K562 (cell line): Measurements from ENCODE around the gene POC1B. TPM values are rescaled to one million over a fixed set of nuclear protein-coding genes. Genes with fewer than 3 reads are reported as not detected.

Experiments used
- ATAC-seq: fragments of 200-7000 bp; cut with Tn5 transposase; 3 replicates; pipeline ENCODE4 v1.9.1; 2020; ENCODE audit warnings: moderate library complexity
- BruUV-seq: library from RNA; stranded (reverse); fragments of 400-500 nt; replicated peaks from 2 replicates; lab custom pipeline; 2021; lab: Mats Ljungman, UMichigan
- CTCF ChIA-PET: fragments of 300-600 bp; formaldehyde crosslinking; extraction: SDS; loops from one replicate; lab custom pipeline; 2021; ENCODE audit warnings: low intra/inter-chr PET ratio; lab: Yijun Ruan, JAX
- POLR2A ChIA-PET: fragments of 300-600, 350-650 bp; sonication (Branson Sonifier 250); formaldehyde crosslinking; extraction: SDS; loops from one replicate; lab custom pipeline; 2021; ENCODE audit warnings: antibody characterized with exemption, inconsistent platforms; lab: Yijun Ruan, JAX
- DNase-seq, 4 experiments: peaks; one replicate each; pipeline versions ENCODE4 v3.0.0 to v3.0.0-alpha.2; 2011 to 2018; ENCODE audit warnings: low spot score in 3 of 4, mixed read lengths in 3 of 4; ENCODE audit errors: extremely low read depth in 1 of 4
- FAIRE-seq: peaks from 2 replicates; lab custom pipeline; 2011; peaks lifted over from hg19 to GRCh38; lab: Jason Lieb, UNC
- H2AFZ ChIP-seq: 2 replicates; pipeline ENCODE4 v1.6.0; 2011; ENCODE audit warnings: low read depth, low read length, control low read depth, inconsistent platforms
- H3K27ac ChIP-seq: fragments of 200-600 bp; 3 replicates; pipeline ENCODE4 v1.8.0; 2011; ENCODE audit warnings: low read depth, mild to moderate bottlenecking, control low read depth, inconsistent platforms, low read length, moderate library complexity, mixed read lengths; ENCODE audit errors: extremely low read depth
- H3K27me3 ChIP-seq, 2 experiments: fragments of 300-600 bp in 1 of 2; 2 replicates in 1 of 2; 3 replicates in 1 of 2; pipeline versions ENCODE4 v1.6.0 to v1.8.0; 2011; ENCODE audit warnings: inconsistent platforms in 2 of 2, low read length in 2 of 2, mild to moderate bottlenecking in 1 of 2, mixed read lengths in 1 of 2, moderate library complexity in 1 of 2; ENCODE audit not compliant: control insufficient read depth in 2 of 2, insufficient read depth in 2 of 2
- H3K36me3 ChIP-seq: fragments of 300-600 bp; 3 replicates; pipeline ENCODE4 v1.8.0; 2011; ENCODE audit warnings: mild to moderate bottlenecking, low read length, inconsistent platforms; ENCODE audit not compliant: control insufficient read depth, insufficient read depth
- H3K4me1 ChIP-seq, 2 experiments: fragments of 200-600 bp in 1 of 2; replicated peaks in 1 of 2; 2 replicates in 1 of 2; 3 replicates in 1 of 2; pipeline versions ENCODE4 v1.5.1 to v1.8.0; 2011; ENCODE audit warnings: inconsistent platforms in 2 of 2, low read length in 2 of 2, mild to moderate bottlenecking in 1 of 2, mixed read lengths in 1 of 2, moderate library complexity in 1 of 2; ENCODE audit not compliant: control insufficient read depth in 2 of 2, insufficient read depth in 2 of 2
- H3K4me2 ChIP-seq: 2 replicates; pipeline ENCODE4 v1.6.1; 2011; ENCODE audit warnings: low read length, control low read depth, inconsistent platforms, mixed read lengths; ENCODE audit not compliant: insufficient read depth
- H3K4me3 ChIP-seq: fragments of 200-600 bp; sonication (generic), shearing (Covaris generic); 2 replicates; pipeline ENCODE4 v1.5.1; 2016; ENCODE audit warnings: control low read depth, inconsistent platforms
- H3K79me2 ChIP-seq: fragments of 200-600 bp; 3 replicates; pipeline ENCODE4 v1.8.0; 2011; ENCODE audit warnings: low read length, inconsistent platforms; ENCODE audit not compliant: control insufficient read depth, insufficient read depth
- H3K9ac ChIP-seq, 2 experiments: 2 replicates each; pipeline versions ENCODE4 v1.6.0 to v1.6.1; 2011; ENCODE audit warnings: low read depth in 2 of 2, low read length in 2 of 2, control low read depth in 1 of 2, inconsistent platforms in 1 of 2, mild to moderate bottlenecking in 1 of 2, mixed read lengths in 1 of 2; ENCODE audit not compliant: insufficient read depth in 1 of 2
- H3K9me1 ChIP-seq: one replicate; pipeline ENCODE4 v1.6.0; 2011; ENCODE audit warnings: inconsistent platforms, mild to moderate bottlenecking, low read length, moderate library complexity; ENCODE audit not compliant: control insufficient read depth, insufficient read depth
- H3K9me3 ChIP-seq: replicated peaks from 2 replicates; pipeline ENCODE4 v1.5.1; 2011; ENCODE audit warnings: low read depth, low read length, inconsistent platforms; ENCODE audit not compliant: control insufficient read depth, insufficient read depth
- H4K20me1 ChIP-seq: replicated peaks from 2 replicates; pipeline ENCODE4 v1.6.1; 2011; ENCODE audit warnings: low read length, inconsistent platforms, mixed read lengths; ENCODE audit not compliant: control insufficient read depth, insufficient read depth
- CBFA2T3 ChIP-seq: fragments of 450-650 bp; IDR thresholded peaks from 2 replicates; pipeline ENCODE4 v1.6.1; 2017
- CBX3 ChIP-seq, 2 experiments: IDR thresholded peaks; 1 replicate in 1 of 2; 2 replicates in 1 of 2; pipeline ENCODE4 v1.6.1; 2012; ENCODE audit warnings: inconsistent platforms in 2 of 2, low read length in 2 of 2, borderline replicate concordance in 1 of 2, control low read depth in 1 of 2
- ESRRA ChIP-seq: fragments of 450-650 bp; IDR thresholded peaks from 2 replicates; pipeline ENCODE4 v1.6.1; 2014; ENCODE audit warnings: low read depth, mild to moderate bottlenecking, moderate library complexity, borderline replicate concordance
- EZH2 ChIP-seq: IDR thresholded peaks from 2 replicates; pipeline ENCODE4 v1.6.1; 2012; ENCODE audit warnings: low read depth, mild to moderate bottlenecking, inconsistent platforms, low read length, borderline replicate concordance
- HLTF ChIP-seq: fragments of 450-650 bp; IDR thresholded peaks from 2 replicates; pipeline ENCODE4 v1.6.1; 2016
- KHSRP ChIP-seq: fragments of 450-650 bp; IDR thresholded peaks from 2 replicates; pipeline ENCODE4 v1.6.1; 2017
- NFRKB ChIP-seq: fragments of 450-650 bp; IDR thresholded peaks from 2 replicates; pipeline ENCODE4 v1.6.1; 2016; ENCODE audit warnings: low read depth
- PTTG1 ChIP-seq: fragments of 450-650 bp; IDR thresholded peaks from 2 replicates; pipeline ENCODE4 v1.6.1; 2016; ENCODE audit warnings: low read depth, mild to moderate bottlenecking, missing genetic modification characterization, missing compliant biosample characterization
- RBBP5 ChIP-seq: fragments of 200-600 bp; sonication (generic); IDR thresholded peaks from 2 replicates; pipeline ENCODE4 v1.6.1; 2012; ENCODE audit warnings: borderline replicate concordance, mild to moderate bottlenecking, low read length, control low read depth, inconsistent platforms; ENCODE audit not compliant: insufficient read depth, poor library complexity, severe bottlenecking
- ZFX ChIP-seq: sonication (generic); formaldehyde crosslinking; IDR thresholded peaks from 2 replicates; pipeline ENCODE4 v1.8.0; 2022; ENCODE audit warnings: mild to moderate bottlenecking, missing genetic modification reagents, moderate library complexity
- ZKSCAN8 ChIP-seq: fragments of 200-800 bp; sonication (Bioruptor generic); IDR thresholded peaks from 2 replicates; pipeline ENCODE4 v1.6.1; 2016; ENCODE audit warnings: missing genetic modification characterization, missing compliant biosample characterization
- ZNF511 ChIP-seq: sonication (generic); formaldehyde crosslinking; IDR thresholded peaks from 2 replicates; pipeline ENCODE4 v1.8.0; 2022; ENCODE audit warnings: mild to moderate bottlenecking, missing genetic modification reagents
- WGBS: fragments of 100-300 bp; shearing (Covaris generic); methylation state at CpG from one replicate; pipeline ENCODE4 v1.1.6; 2016; ENCODE audit warnings: low coverage, mixed read lengths; ENCODE audit not compliant: insufficient coverage; ENCODE audit errors: missing lambda C conversion rate; 5-methylcytosine and 5-hydroxymethylcytosine counted together
- in situ Hi-C: fragments of 300-500 bp; cut with MboI; formaldehyde crosslinking; loops from 4 replicates; pipeline ENCODE4 v1.15.0; 2018; ENCODE audit warnings: inconsistent platforms, mixed read lengths
- intact Hi-C: fragments of 100-400 bp; cut with micrococcal nuclease; formaldehyde crosslinking; loops from 2 replicates; pipeline ENCODE4 v1.14.2; 2022
- polyA plus RNA-seq, 8 experiments: library from polyadenylated mRNA; depleted of rRNA in 4 of 8; stranded (reverse) in 5 of 8; unstranded in 3 of 8; fragments of >200 nt; fragmentation: Nextera tagmentation in 2 of 8; fragmentation: Illumina TruSeq in 1 of 8; extraction: Ambion mirVana in 2 of 8; extraction: Trizol in 1 of 8; gene quantifications; 2 replicates each; pipeline versions ENCODE4 v1.2.1 to v1.2.3, GENCODE V29; 2011 to 2014; ENCODE audit warnings: inconsistent platforms in 1 of 8, missing spikeins in 1 of 8
- total RNA-seq, 7 experiments: library from RNA; depleted of rRNA in 6 of 7; stranded (reverse); fragments of >200 nt in 6 of 7; fragmentation: Illumina TruSeq in 2 of 7; extraction: Trizol in 2 of 7; gene quantifications; 2 replicates each; pipeline versions ENCODE4 v1.2.1 to v1.2.3, GENCODE V29; 2011 to 2021; ENCODE audit warnings: low replicate concordance in 1 of 7
- TF ChIP-seq, protein P1 (sequence below): fragments of 450-650 bp; IDR thresholded peaks from 2 replicates; pipeline ENCODE4 v1.7.0; 2016; ENCODE audit warnings: borderline replicate concordance
- TF ChIP-seq, protein P2 (sequence below): fragments of 450-650 bp; formaldehyde crosslinking; conservative IDR thresholded peaks from 2 replicates; pipeline ENCODE4 v1.4.0; 2022; ENCODE audit warnings: mild to moderate bottlenecking, missing genetic modification characterization

POC1B gene
- total and polyA plus RNA-seq, 9 of the 15 experiments (the other 6 are each of a cell fraction or from before 2014, with no cell fraction given), result 4.5 to 16.1 (median 10.4) TPM

DNA sequence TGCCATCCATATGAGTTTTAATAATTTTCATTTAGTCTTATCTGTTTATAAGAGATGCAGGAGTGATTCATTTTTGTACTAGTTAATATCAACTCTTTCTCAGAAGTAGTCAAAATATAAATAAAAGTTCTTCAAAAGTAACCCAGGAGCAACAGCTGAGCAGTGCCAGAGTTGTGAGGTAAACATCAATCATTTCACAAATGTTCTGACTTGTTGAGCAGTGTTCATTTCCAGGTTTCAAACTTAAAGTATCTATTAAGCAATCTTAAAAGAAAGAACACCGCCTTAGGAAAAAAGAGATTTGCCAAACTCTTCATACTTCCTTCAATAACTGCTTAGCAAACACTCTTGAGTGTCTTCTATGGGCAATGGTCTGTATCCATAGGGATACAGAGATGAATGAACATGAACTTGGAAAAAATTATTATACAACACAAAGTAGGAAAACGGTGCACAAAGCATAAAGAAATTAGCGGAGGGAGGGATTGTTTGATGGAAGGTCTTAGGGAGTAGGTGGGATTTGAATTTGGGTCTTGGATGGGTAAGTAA, 41.9 kb upstream of the POC1B start:
- H3K9ac ChIP-seq, result no peak overlapping the region
- H3K4me3 ChIP-seq, result no peak overlapping the region
- ChIA-PET CTCF (no interaction called here), POLR2A (no interaction called here)
- H2AFZ ChIP-seq, result no peak overlapping the region
- in situ Hi-C loops, result no loop called here
- BruUV-seq, result no TSS peak
- no peak for ATAC-seq
- TF ChIP-seq ZNF511 (CRISPR knock-in tag) (no peak), ESRRA (no peak), CBX3 (IDR thresholded peaks at IDR 0.05; ENCODE audit: borderline replicate concordance in 1 of 2, low read length in 2 of 2) (no peak), KHSRP (no peak), CBFA2T3 (no peak), EZH2 (no peak), HLTF (no peak), ZFX (no peak), PTTG1 (tag) (no peak), RBBP5 (no peak), ZKSCAN8 (no peak), NFRKB (no peak)
- TF ChIP-seq, protein P1, sequence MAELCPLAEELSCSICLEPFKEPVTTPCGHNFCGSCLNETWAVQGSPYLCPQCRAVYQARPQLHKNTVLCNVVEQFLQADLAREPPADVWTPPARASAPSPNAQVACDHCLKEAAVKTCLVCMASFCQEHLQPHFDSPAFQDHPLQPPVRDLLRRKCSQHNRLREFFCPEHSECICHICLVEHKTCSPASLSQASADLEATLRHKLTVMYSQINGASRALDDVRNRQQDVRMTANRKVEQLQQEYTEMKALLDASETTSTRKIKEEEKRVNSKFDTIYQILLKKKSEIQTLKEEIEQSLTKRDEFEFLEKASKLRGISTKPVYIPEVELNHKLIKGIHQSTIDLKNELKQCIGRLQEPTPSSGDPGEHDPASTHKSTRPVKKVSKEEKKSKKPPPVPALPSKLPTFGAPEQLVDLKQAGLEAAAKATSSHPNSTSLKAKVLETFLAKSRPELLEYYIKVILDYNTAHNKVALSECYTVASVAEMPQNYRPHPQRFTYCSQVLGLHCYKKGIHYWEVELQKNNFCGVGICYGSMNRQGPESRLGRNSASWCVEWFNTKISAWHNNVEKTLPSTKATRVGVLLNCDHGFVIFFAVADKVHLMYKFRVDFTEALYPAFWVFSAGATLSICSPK, result no peak
- TF ChIP-seq, protein P2, sequence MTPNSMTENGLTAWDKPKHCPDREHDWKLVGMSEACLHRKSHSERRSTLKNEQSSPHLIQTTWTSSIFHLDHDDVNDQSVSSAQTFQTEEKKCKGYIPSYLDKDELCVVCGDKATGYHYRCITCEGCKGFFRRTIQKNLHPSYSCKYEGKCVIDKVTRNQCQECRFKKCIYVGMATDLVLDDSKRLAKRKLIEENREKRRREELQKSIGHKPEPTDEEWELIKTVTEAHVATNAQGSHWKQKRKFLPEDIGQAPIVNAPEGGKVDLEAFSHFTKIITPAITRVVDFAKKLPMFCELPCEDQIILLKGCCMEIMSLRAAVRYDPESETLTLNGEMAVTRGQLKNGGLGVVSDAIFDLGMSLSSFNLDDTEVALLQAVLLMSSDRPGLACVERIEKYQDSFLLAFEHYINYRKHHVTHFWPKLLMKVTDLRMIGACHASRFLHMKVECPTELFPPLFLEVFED (CRISPR knock-in tag), result no peak
- H4K20me1 ChIP-seq, result no peaks in the 10 kb centered on the region
- H3K36me3 ChIP-seq, result no peaks in the 10 kb centered on the region
- 71% methylated on average over 3 of the region's 3 CpGs for WGBS
- H3K27me3 ChIP-seq, result no peaks in the 10 kb centered on the region
- no peak overlapping the region for H3K27ac ChIP-seq
- H3K9me3 ChIP-seq, result no peaks in the 10 kb centered on the region
- DNase-seq, result no peak
- peaks cover 0 to 10% of the 10 kb centered on the region in 2 experiments; a peak in 1 of 5 replicates for H3K4me1 ChIP-seq
- FAIRE-seq, result no peak
- no peaks in the 10 kb centered on the region for H3K9me1 ChIP-seq
- no peaks in the 10 kb centered on the region for H3K79me2 ChIP-seq
- H3K4me2 ChIP-seq, result no peak overlapping the region
- intact Hi-C loops, result no loop called here
